Measurements from ENCODE around the gene ZWILCH. TPM values are rescaled to one million over a fixed set of nuclear protein-coding genes. Genes with fewer than 3 reads are reported as not detected.

The ZWILCH gene
- polyA plus RNA-seq, 1 experiment = 18.1 TPM

DNA sequence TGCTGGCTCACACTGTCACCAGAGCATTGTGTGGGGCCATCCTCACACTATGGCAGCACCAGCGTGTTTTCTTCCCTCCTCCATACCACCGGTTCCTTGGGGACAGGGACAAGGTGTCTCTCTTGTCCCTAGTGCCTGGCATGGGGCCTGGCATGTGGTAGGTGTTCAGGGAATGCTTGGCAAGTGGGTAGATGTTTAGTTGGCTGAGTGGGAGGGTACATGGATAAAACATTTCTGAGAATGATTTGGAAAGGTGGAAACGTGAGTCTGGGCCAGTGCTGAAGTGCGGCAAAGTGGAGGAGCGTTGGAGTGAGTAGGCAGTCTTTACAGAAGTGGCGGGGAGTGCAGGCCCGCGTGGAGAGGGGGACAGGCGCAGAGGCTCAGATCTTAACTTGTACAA is 22.6 kb upstream of the ZWILCH start:
- H3K4me3 ChIP-seq (ENCODE audit: low read depth, low read length) = no peak overlapping the region
- H3K27me3 ChIP-seq (ENCODE audit: control insufficient read depth, insufficient read depth, low read length) = no peaks in the 10 kb centered on the region
- TF ChIP-seq, protein P1, sequence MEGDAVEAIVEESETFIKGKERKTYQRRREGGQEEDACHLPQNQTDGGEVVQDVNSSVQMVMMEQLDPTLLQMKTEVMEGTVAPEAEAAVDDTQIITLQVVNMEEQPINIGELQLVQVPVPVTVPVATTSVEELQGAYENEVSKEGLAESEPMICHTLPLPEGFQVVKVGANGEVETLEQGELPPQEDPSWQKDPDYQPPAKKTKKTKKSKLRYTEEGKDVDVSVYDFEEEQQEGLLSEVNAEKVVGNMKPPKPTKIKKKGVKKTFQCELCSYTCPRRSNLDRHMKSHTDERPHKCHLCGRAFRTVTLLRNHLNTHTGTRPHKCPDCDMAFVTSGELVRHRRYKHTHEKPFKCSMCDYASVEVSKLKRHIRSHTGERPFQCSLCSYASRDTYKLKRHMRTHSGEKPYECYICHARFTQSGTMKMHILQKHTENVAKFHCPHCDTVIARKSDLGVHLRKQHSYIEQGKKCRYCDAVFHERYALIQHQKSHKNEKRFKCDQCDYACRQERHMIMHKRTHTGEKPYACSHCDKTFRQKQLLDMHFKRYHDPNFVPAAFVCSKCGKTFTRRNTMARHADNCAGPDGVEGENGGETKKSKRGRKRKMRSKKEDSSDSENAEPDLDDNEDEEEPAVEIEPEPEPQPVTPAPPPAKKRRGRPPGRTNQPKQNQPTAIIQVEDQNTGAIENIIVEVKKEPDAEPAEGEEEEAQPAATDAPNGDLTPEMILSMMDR (IDR thresholded peaks at IDR 0.05; ENCODE audit: low read depth, low read length) = no peak
- no peak for DNase-seq (ENCODE audit: low read depth, low spot score)
- CTCF ChIA-PET = no interaction called here
- no peaks in the 10 kb centered on the region for H3K9me3 ChIP-seq (ENCODE audit: control insufficient read depth, insufficient read depth, low read length)
- no peak overlapping the region for H3K27ac ChIP-seq (ENCODE audit: low read depth, low read length)
- POLR2A ChIA-PET = no interaction called here

DNA sequence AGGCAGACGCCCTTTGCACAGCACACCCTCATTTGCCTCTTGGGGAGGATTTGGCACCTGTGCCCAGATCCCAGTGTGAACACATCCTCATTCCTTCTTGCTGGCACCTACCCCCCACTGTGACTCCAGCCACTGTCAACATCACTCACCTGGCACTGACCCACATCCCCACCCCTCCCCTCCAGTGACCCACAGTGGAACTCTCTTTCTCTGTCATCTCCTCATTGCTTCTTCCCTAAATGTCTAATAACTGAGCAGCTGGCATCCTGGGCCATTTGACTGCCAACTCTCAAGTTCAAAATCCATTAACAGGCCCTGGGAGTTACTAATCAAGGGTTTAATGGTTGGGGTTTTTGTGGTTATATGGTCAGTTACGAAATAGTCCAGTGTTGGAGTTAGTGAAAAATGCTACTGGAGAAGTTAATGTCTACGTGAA is 22.0 kb upstream of the ZWILCH start:
- TF ChIP-seq, protein P1 (IDR thresholded peaks at IDR 0.05; ENCODE audit: low read depth, low read length) = no peak
- Histone ChIP-seq H3K27ac (ENCODE audit: low read depth, low read length) (no peak overlapping the region), H3K4me3 (ENCODE audit: low read depth, low read length) (no peak overlapping the region), H3K27me3 (ENCODE audit: control insufficient read depth, insufficient read depth, low read length) (no peaks in the 10 kb centered on the region), H3K9me3 (ENCODE audit: control insufficient read depth, insufficient read depth, low read length) (no peaks in the 10 kb centered on the region)
- ChIA-PET POLR2A (no interaction called here), CTCF (no interaction called here)
- no peak for DNase-seq (ENCODE audit: low read depth, low spot score)

DNA sequence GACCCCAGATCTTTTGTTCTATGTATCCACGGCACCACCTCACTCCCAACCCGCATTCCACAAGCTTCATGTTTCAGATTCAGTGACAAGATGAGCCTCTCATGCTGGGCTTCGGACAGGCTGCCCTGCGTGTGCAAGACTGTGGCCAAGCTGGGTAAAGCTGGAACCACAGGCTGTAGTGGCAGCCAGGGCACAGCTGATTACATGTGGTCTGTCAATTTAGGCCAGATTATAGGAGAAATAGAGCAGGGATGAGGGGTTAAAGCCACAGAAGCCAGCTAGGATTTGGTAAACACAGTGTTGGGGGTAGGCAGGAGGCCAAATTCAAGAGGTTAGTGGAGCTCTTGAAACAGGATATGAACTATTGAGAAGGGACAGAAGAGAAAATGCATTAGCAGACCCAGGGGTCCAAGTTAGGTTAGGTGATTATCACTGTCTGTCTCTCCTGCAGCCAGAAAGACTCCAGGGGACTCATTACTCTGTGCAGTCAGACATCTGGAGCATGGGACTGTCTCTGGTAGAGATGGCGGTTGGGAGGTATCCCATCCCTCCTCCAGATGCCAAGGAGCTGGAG is 20.5 kb upstream of the ZWILCH start:
- DNase-seq (ENCODE audit: low read depth, low spot score) = no peak
- Histone ChIP-seq H3K27me3 (ENCODE audit: control insufficient read depth, insufficient read depth, low read length) (no peaks in the 10 kb centered on the region), H3K9me3 (ENCODE audit: control insufficient read depth, insufficient read depth, low read length) (no peaks in the 10 kb centered on the region), H3K27ac (ENCODE audit: low read depth, low read length) (no peak overlapping the region), H3K4me3 (ENCODE audit: low read depth, low read length) (no peak overlapping the region)
- ChIA-PET CTCF (interaction anchor here (0.6 to 1.2 kb wide), 2 partner anchors 14 to 128 kb away, joined by 3 to 8 read pairs; partner anchors contain the start of gene TIPIN), POLR2A (interaction anchor here (0.9 kb wide), 1 partner anchor 97 kb away, joined by 3 read pairs; no protein-coding TSS in a partner anchor)
- TF ChIP-seq, protein P1 (IDR thresholded peaks at IDR 0.05; ENCODE audit: low read depth, low read length) = no peak

DNA sequence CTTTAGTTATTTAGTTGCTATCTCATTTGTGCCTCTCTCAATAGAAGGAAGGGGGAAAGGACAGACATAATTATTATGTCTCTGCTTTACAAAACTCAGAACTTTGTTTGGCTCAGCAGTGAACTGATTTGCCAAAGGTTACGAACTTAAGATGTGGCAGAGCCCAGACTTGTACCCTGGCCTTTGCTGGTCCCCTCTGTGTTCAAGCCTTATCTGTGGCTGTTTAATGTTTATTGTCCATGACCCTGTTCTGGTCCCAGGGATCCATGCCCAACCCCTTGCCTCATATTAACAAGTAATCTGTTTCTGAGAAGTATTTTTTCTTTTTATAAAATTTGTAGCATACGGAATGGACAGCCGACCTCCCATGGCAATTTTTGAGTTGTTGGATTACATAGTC is 18.2 kb upstream of the ZWILCH start:
- ChIA-PET CTCF (interaction anchor here (1.0 to 1.1 kb wide), 2 partner anchors 11 to 132 kb away, joined by 3 to 9 read pairs; no protein-coding TSS in a partner anchor), POLR2A (no interaction called here)
- H3K27ac ChIP-seq (ENCODE audit: low read depth, low read length) = no peak overlapping the region
- H3K27me3 ChIP-seq (ENCODE audit: control insufficient read depth, insufficient read depth, low read length) = no peaks in the 10 kb centered on the region
- no peak for DNase-seq (ENCODE audit: low read depth, low spot score)
- no peak overlapping the region for H3K4me3 ChIP-seq (ENCODE audit: low read depth, low read length)
- TF ChIP-seq, protein P1 (IDR thresholded peaks at IDR 0.05; ENCODE audit: low read depth, low read length) = no peak
- H3K9me3 ChIP-seq (ENCODE audit: control insufficient read depth, insufficient read depth, low read length) = no peaks in the 10 kb centered on the region

DNA sequence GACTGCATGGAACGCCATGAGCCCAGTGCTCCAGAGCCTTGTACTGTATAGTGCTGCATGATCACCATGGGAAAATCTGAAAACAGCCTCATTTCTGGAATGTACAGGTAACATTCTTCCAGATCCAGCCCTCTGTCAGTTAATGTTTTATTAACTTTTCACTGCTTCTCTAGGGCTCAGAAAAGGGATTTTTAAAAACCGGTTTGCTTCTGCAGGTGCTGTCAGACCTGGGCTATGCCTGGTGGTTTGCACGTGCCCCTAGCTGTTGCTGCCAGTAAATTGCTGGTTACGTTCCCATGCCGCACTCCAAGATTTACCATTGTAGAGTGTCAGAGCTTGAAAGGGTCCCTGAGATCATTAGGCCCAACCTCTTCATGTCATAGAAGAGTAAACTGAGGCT is 16.6 kb upstream of the ZWILCH start:
- Histone ChIP-seq H3K27ac (ENCODE audit: low read depth, low read length) (no peak overlapping the region), H3K9me3 (ENCODE audit: control insufficient read depth, insufficient read depth, low read length) (no peaks in the 10 kb centered on the region), H3K27me3 (ENCODE audit: control insufficient read depth, insufficient read depth, low read length) (no peaks in the 10 kb centered on the region), H3K4me3 (ENCODE audit: low read depth, low read length) (no peak overlapping the region)
- ChIA-PET POLR2A (no interaction called here), CTCF (interaction anchor here (2.1 kb wide), 1 partner anchor 9 kb away, joined by 9 read pairs; the partner anchor contains the start of gene SNAPC5)
- TF ChIP-seq, protein P1 (IDR thresholded peaks at IDR 0.05; ENCODE audit: low read depth, low read length) = no peak
- DNase-seq (ENCODE audit: low read depth, low spot score) = no peak
